SK-N-SH (cell line): ENCODE data around the gene CPM.

Experiments used
- ELF1 ChIP-seq: IDR thresholded peaks from 2 replicates; pipeline ENCODE4 v1.4.0; 2012
- EP300 ChIP-seq, 2 experiments: IDR thresholded peaks; 2 replicates each; pipeline versions ENCODE4 v1.4.0 to v1.6.1; 2012; ENCODE audit warnings: borderline replicate concordance in 1 of 2, low read depth in 1 of 2, low read length in 1 of 2
- EZH2phosphoT487 ChIP-seq: fragments of 200-600 bp; sonication (generic); IDR thresholded peaks from 2 replicates; pipeline ENCODE4 v1.6.1; 2017; ENCODE audit warnings: low read depth, mixed run types, mild to moderate bottlenecking, antibody characterized with exemption, moderate library complexity, borderline replicate concordance
- FOXM1 ChIP-seq: IDR thresholded peaks from 2 replicates; pipeline ENCODE4 v1.4.0; 2012; ENCODE audit warnings: low read depth, mild to moderate bottlenecking
- GATA2 ChIP-seq: sonication (generic); formaldehyde crosslinking; IDR thresholded peaks from 2 replicates; pipeline ENCODE4 v1.5.0; 2020; ENCODE audit warnings: mild to moderate bottlenecking, missing genetic modification reagents
- JUND ChIP-seq: IDR thresholded peaks from 2 replicates; pipeline ENCODE4 v1.4.0; 2012
- MAX ChIP-seq: IDR thresholded peaks from 2 replicates; pipeline ENCODE4 v1.4.0; 2012; ENCODE audit warnings: low read depth
- POLR2AphosphoS5 ChIP-seq: IDR thresholded peaks from 2 replicates; pipeline ENCODE4 v1.6.1; 2012; ENCODE audit warnings: low read depth, low read length
- RAD21 ChIP-seq: IDR thresholded peaks from 2 replicates; pipeline ENCODE4 v1.6.1; 2012; ENCODE audit warnings: mild to moderate bottlenecking, low read length
- REST ChIP-seq: IDR thresholded peaks from 2 replicates; pipeline ENCODE4 v1.6.1; 2012; ENCODE audit warnings: mild to moderate bottlenecking, low read depth, low read length, moderate library complexity
- USF2 ChIP-seq: fragments of 150-350 bp; IDR thresholded peaks from 2 replicates; pipeline ENCODE4 v1.6.1; 2017; ENCODE audit warnings: antibody characterized with exemption, low read length, low read depth, borderline replicate concordance
- YY1 ChIP-seq: IDR thresholded peaks from 2 replicates; pipeline ENCODE4 v1.4.0; 2012; ENCODE audit warnings: low read depth, mild to moderate bottlenecking
- ZBTB33 ChIP-seq: IDR thresholded peaks from 2 replicates; pipeline ENCODE4 v1.4.0; 2012; ENCODE audit warnings: low read depth, borderline replicate concordance
- TF ChIP-seq, protein P1 (sequence below): fragments of 200-600 bp; sonication (generic); IDR thresholded peaks from 2 replicates; pipeline ENCODE4 v1.6.1; 2017; ENCODE audit warnings: antibody characterized with exemption, mild to moderate bottlenecking, moderate library complexity

DNA sequence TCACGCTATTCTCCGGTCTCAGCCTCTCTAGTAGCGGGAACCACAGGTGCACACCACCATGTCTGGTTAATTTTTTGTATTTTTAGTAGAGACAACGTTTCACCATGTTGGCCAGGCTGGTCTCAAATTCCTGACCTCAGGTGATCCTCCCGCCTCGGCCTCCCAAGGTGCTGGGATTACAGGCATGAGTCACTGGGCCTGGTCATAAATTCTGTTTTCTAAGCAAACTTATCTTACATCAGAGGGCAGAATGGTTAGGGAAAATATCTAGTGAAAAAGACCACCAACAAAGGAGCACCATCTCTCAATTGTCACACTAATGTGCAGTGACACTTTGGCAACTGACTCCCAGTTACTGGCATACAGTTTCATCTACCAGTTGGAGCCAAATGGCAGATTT lies 2.8 kb downstream of the CPM start:
- TF ChIP-seq ZBTB33, result no peak
- TF ChIP-seq RAD21, result no peak
- no peak for TF ChIP-seq POLR2AphosphoS5
- TF ChIP-seq ELF1, result no peak
- TF ChIP-seq EP300 (IDR thresholded peaks at IDR 0.05; ENCODE audit: borderline replicate concordance in 1 of 2, low read depth in 1 of 2, low read length in 1 of 2), result no peak
- no peak for TF ChIP-seq EZH2phosphoT487
- TF ChIP-seq, protein P1, sequence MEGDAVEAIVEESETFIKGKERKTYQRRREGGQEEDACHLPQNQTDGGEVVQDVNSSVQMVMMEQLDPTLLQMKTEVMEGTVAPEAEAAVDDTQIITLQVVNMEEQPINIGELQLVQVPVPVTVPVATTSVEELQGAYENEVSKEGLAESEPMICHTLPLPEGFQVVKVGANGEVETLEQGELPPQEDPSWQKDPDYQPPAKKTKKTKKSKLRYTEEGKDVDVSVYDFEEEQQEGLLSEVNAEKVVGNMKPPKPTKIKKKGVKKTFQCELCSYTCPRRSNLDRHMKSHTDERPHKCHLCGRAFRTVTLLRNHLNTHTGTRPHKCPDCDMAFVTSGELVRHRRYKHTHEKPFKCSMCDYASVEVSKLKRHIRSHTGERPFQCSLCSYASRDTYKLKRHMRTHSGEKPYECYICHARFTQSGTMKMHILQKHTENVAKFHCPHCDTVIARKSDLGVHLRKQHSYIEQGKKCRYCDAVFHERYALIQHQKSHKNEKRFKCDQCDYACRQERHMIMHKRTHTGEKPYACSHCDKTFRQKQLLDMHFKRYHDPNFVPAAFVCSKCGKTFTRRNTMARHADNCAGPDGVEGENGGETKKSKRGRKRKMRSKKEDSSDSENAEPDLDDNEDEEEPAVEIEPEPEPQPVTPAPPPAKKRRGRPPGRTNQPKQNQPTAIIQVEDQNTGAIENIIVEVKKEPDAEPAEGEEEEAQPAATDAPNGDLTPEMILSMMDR, result no peak
- no peak for TF ChIP-seq FOXM1
- TF ChIP-seq GATA2 (CRISPR knock-in tag), result no peak
- no peak for TF ChIP-seq USF2
- TF ChIP-seq JUND, result no peak
- no peak for TF ChIP-seq MAX
- TF ChIP-seq REST, result no peak
- TF ChIP-seq YY1, result no peak
